Neuronal stem cell (in vitro differentiated cells): ENCODE results near the gene TEX9.

Source experiments
- DNase-seq: peaks from one replicate; pipeline ENCODE4 v3.0.0-alpha.2; 2013; ENCODE audit warnings: low spot score
- H2AFZ ChIP-seq: one replicate; pipeline ENCODE4 v1.6.1; 2013; ENCODE audit warnings: mild to moderate bottlenecking, low read length, inconsistent platforms
- H2AK5ac ChIP-seq: 2 replicates; pipeline ENCODE4 v1.6.1; 2013; ENCODE audit warnings: low read depth, mild to moderate bottlenecking, inconsistent platforms, low read length, moderate library complexity, mixed read lengths
- H2BK120ac ChIP-seq: 2 replicates; pipeline ENCODE4 v1.6.1; 2013; ENCODE audit warnings: low read depth, mild to moderate bottlenecking, inconsistent platforms, low read length, moderate library complexity, mixed read lengths
- H2BK12ac ChIP-seq: one replicate; pipeline ENCODE4 v1.6.1; 2013; ENCODE audit warnings: low read length, inconsistent platforms
- H2BK15ac ChIP-seq: 2 replicates; pipeline ENCODE4 v1.6.1; 2013; ENCODE audit warnings: mild to moderate bottlenecking, low read length, inconsistent platforms, mixed read lengths
- H2BK5ac ChIP-seq: one replicate; pipeline ENCODE4 v1.6.1; 2013; ENCODE audit warnings: inconsistent platforms, mild to moderate bottlenecking, low read length, moderate library complexity
- H3K14ac ChIP-seq: one replicate; pipeline ENCODE4 v1.6.1; 2013; ENCODE audit warnings: low read length, inconsistent platforms
- H3K18ac ChIP-seq: 2 replicates; pipeline ENCODE4 v1.6.1; 2013; ENCODE audit warnings: low read length, inconsistent platforms
- H3K23ac ChIP-seq: 2 replicates; pipeline ENCODE4 v1.6.1; 2013; ENCODE audit warnings: low read depth, mild to moderate bottlenecking, mixed read lengths, low read length, inconsistent platforms; ENCODE audit not compliant: poor library complexity
- H3K27ac ChIP-seq: replicated peaks from 3 replicates; pipeline ENCODE4 v1.5.1; 2013; ENCODE audit warnings: low read length, inconsistent platforms
- H3K27me3 ChIP-seq, 3 experiments: 2 replicates each; pipeline ENCODE4 v1.6.1; 2013; ENCODE audit warnings: low read length in 3 of 3, mild to moderate bottlenecking in 2 of 3, inconsistent platforms in 1 of 3, low read depth in 1 of 3, mixed read lengths in 1 of 3, moderate library complexity in 1 of 3; ENCODE audit not compliant: control insufficient read depth in 3 of 3, insufficient read depth in 3 of 3
- H3K36me3 ChIP-seq, 2 donors: replicated peaks in 1 of 2; 2 replicates each; pipeline ENCODE4 v1.6.1; 2013; ENCODE audit warnings: low read length in 2 of 2; ENCODE audit not compliant: control insufficient read depth in 2 of 2, insufficient read depth in 2 of 2
- H3K4ac ChIP-seq: 2 replicates; pipeline ENCODE4 v1.6.1; 2013; ENCODE audit warnings: inconsistent platforms, mild to moderate bottlenecking, low read length, moderate library complexity
- H3K4me1 ChIP-seq, 2 donors: 1 replicate in 1 of 2; 2 replicates in 1 of 2; pipeline ENCODE4 v1.6.1; 2013; ENCODE audit warnings: low read length in 2 of 2, low read depth in 1 of 2; ENCODE audit not compliant: control insufficient read depth in 2 of 2, insufficient read depth in 1 of 2
- H3K4me2 ChIP-seq: one replicate; pipeline ENCODE4 v1.6.1; 2013; ENCODE audit warnings: mild to moderate bottlenecking, low read length, inconsistent platforms; ENCODE audit not compliant: insufficient read depth, poor library complexity, severe bottlenecking
- H3K4me3 ChIP-seq, 2 donors: 2 replicates each; pipeline ENCODE4 v1.5.1; 2013; ENCODE audit warnings: low read length in 2 of 2, mild to moderate bottlenecking in 2 of 2, inconsistent platforms in 1 of 2, moderate library complexity in 1 of 2
- H3K79me1 ChIP-seq: one replicate; pipeline ENCODE4 v1.6.1; 2013; ENCODE audit warnings: low read depth, mild to moderate bottlenecking, inconsistent platforms, low read length, moderate library complexity
- H3K9ac ChIP-seq: one replicate; pipeline ENCODE4 v1.6.1; 2013; ENCODE audit warnings: mild to moderate bottlenecking, low read depth, low read length, inconsistent platforms; ENCODE audit not compliant: poor library complexity
- H3K9me3 ChIP-seq, 2 donors: replicated peaks in 1 of 2; 2 replicates each; pipeline versions ENCODE3 to v1.6.1; 2013; ENCODE audit warnings: low read length in 2 of 2, mild to moderate bottlenecking in 2 of 2, inconsistent platforms in 1 of 2, low read depth in 1 of 2, mixed read lengths in 1 of 2, moderate library complexity in 1 of 2; ENCODE audit not compliant: control insufficient read depth in 2 of 2, insufficient read depth in 1 of 2
- H4K8ac ChIP-seq: one replicate; pipeline ENCODE4 v1.6.1; 2013; ENCODE audit warnings: low read depth, mild to moderate bottlenecking, inconsistent platforms, low read length, moderate library complexity
- H4K91ac ChIP-seq: one replicate; pipeline ENCODE4 v1.6.1; 2013; ENCODE audit warnings: low read length, low read depth, mild to moderate bottlenecking, inconsistent platforms; ENCODE audit not compliant: poor library complexity
- WGBS, 2 donors: extraction: QIAGEN DNeasy Blood & Tissue Kit; methylation state at CpG; one replicate each; pipeline ENCODE4 v1.1.7; 2013; ENCODE audit warnings: missing lambda C conversion rate in 2 of 2, mixed read lengths in 1 of 2; ENCODE audit not compliant: insufficient read length in 2 of 2, insufficient replicate concordance in 1 of 2; ENCODE audit errors: extremely low coverage in 2 of 2; 5-methylcytosine and 5-hydroxymethylcytosine counted together

Gene TEX9

GRCh38 chr15:56322444-56322843 lies 42.8 kb upstream of the TEX9 start:
- H3K4me1 ChIP-seq = peaks cover 0 to under 1% of the 10 kb centered on the region in 2 donors
- H3K4me2 ChIP-seq = no peak overlapping the region
- no peaks in the 10 kb centered on the region for H3K27me3 ChIP-seq
- H2AK5ac ChIP-seq = no peak overlapping the region
- no peak for DNase-seq
- H2BK5ac ChIP-seq = no peak overlapping the region
- no peak overlapping the region for H2AFZ ChIP-seq
- H3K18ac ChIP-seq = no peak overlapping the region
- no peak overlapping the region for H4K91ac ChIP-seq
- no peak overlapping the region for H3K4ac ChIP-seq
- H4K8ac ChIP-seq = no peak overlapping the region
- H3K4me3 ChIP-seq = no peak overlapping the region
- no peak overlapping the region for H3K9ac ChIP-seq
- H2BK12ac ChIP-seq = no peak overlapping the region
- peaks cover 0 to 4% of the 10 kb centered on the region in 2 donors for H3K9me3 ChIP-seq
- no peak overlapping the region for H3K27ac ChIP-seq
- H3K79me1 ChIP-seq = no peaks in the 10 kb centered on the region
- no peak overlapping the region for H2BK15ac ChIP-seq
- no peak overlapping the region for H3K23ac ChIP-seq
- no peak overlapping the region for H3K14ac ChIP-seq
- WGBS, 2 donors = no CpG with 5 or more reads among the region's 2 CpGs
- H3K36me3 ChIP-seq = no peaks in the 10 kb centered on the region
- H2BK120ac ChIP-seq = no peak overlapping the region

- no peak overlapping the region for H3K23ac ChIP-seq
- WGBS, 2 donors = no CpG with 5 or more reads among the region's 1 CpG
- H3K79me1 ChIP-seq = no peaks in the 10 kb centered on the region
- no peak overlapping the region for H3K4me2 ChIP-seq
- H3K9ac ChIP-seq = no peak overlapping the region
- H2BK15ac ChIP-seq = no peak overlapping the region
- H4K91ac ChIP-seq = no peak overlapping the region
- H3K9me3 ChIP-seq = no peaks in the 10 kb centered on the region
- no peaks in the 10 kb centered on the region for H3K27me3 ChIP-seq
- H3K36me3 ChIP-seq = no peaks in the 10 kb centered on the region
- H2BK5ac ChIP-seq = no peak overlapping the region
- H3K4me3 ChIP-seq = no peak overlapping the region
- H2BK120ac ChIP-seq = no peak overlapping the region
- H3K4ac ChIP-seq = no peak overlapping the region
- H3K14ac ChIP-seq = no peak overlapping the region
- peaks cover 0 to 3% of the 10 kb centered on the region in 2 donors for H3K4me1 ChIP-seq
- DNase-seq = no peak
- no peak overlapping the region for H2AFZ ChIP-seq
- no peak overlapping the region for H2AK5ac ChIP-seq
- no peak overlapping the region for H2BK12ac ChIP-seq
- no peak overlapping the region for H4K8ac ChIP-seq
- no peak overlapping the region for H3K27ac ChIP-seq
- H3K18ac ChIP-seq = no peak overlapping the region
Measured at GRCh38 chr15:56323435-56323834, 41.8 kb upstream of the TEX9 start.

GRCh38 chr15:56325186-56325585 lies 40.0 kb upstream of the TEX9 start:
- H3K9ac ChIP-seq = no peak overlapping the region
- no peaks in the 10 kb centered on the region for H3K36me3 ChIP-seq
- H4K8ac ChIP-seq = no peak overlapping the region
- no peak overlapping the region for H2BK12ac ChIP-seq
- H3K9me3 ChIP-seq = no peaks in the 10 kb centered on the region
- no peak overlapping the region for H2BK15ac ChIP-seq
- no peak overlapping the region for H2AFZ ChIP-seq
- no peak overlapping the region for H3K14ac ChIP-seq
- H3K4ac ChIP-seq = no peak overlapping the region
- no CpG with 5 or more reads among the region's 3 CpGs for WGBS, 2 donors
- no peak overlapping the region for H4K91ac ChIP-seq
- no peak overlapping the region for H3K27ac ChIP-seq
- H3K4me1 ChIP-seq = peaks cover 0 to 3% of the 10 kb centered on the region in 2 donors
- H2BK5ac ChIP-seq = no peak overlapping the region
- H2BK120ac ChIP-seq = no peak overlapping the region
- H3K4me3 ChIP-seq = no peak overlapping the region
- no peak for DNase-seq
- no peaks in the 10 kb centered on the region for H3K27me3 ChIP-seq
- no peak overlapping the region for H3K18ac ChIP-seq
- no peak overlapping the region for H3K4me2 ChIP-seq
- no peak overlapping the region for H3K23ac ChIP-seq
- no peak overlapping the region for H2AK5ac ChIP-seq
- H3K79me1 ChIP-seq = no peaks in the 10 kb centered on the region

- no peak overlapping the region for H4K91ac ChIP-seq
- H2BK120ac ChIP-seq = no peak overlapping the region
- H3K18ac ChIP-seq = no peak overlapping the region
Measured at GRCh38 chr15:56327721-56328502, 37.3 kb upstream of the TEX9 start.

More at GRCh38 chr15:56327721-56328502, 37.3 kb upstream of the TEX9 start:
- H3K27ac ChIP-seq = no peak overlapping the region
- H3K9me3 ChIP-seq = no peaks in the 10 kb centered on the region
- no CpG with 5 or more reads among the region's 6 CpGs for WGBS, 2 donors
- no peaks in the 10 kb centered on the region for H3K27me3 ChIP-seq
- no peaks in the 10 kb centered on the region for H3K79me1 ChIP-seq
- no peak overlapping the region for H3K14ac ChIP-seq
- H2AK5ac ChIP-seq = no peak overlapping the region
- no peaks in the 10 kb centered on the region for H3K36me3 ChIP-seq
- H2BK12ac ChIP-seq = no peak overlapping the region
- H2AFZ ChIP-seq = no peak overlapping the region
- no peak overlapping the region for H2BK5ac ChIP-seq
- no peak overlapping the region for H3K23ac ChIP-seq
- no peak for DNase-seq
- H3K4me2 ChIP-seq = no peak overlapping the region
- no peak overlapping the region for H3K4ac ChIP-seq
- H3K9ac ChIP-seq = no peak overlapping the region
- H3K4me3 ChIP-seq = peak overlapping the region in 1 of 2 donors; percentile 17
- H4K8ac ChIP-seq = no peak overlapping the region
- H2BK15ac ChIP-seq = no peak overlapping the region
- peaks cover 0 to 3% of the 10 kb centered on the region in 2 donors for H3K4me1 ChIP-seq
